Measurements from ENCODE around the gene ISL2.

ISL2 gene

GRCh38 chr15:76327191-76328105 lies 9.1 kb upstream of the ISL2 start:
- no peak for DNase-seq (ENCODE audit: low read depth)

DNA sequence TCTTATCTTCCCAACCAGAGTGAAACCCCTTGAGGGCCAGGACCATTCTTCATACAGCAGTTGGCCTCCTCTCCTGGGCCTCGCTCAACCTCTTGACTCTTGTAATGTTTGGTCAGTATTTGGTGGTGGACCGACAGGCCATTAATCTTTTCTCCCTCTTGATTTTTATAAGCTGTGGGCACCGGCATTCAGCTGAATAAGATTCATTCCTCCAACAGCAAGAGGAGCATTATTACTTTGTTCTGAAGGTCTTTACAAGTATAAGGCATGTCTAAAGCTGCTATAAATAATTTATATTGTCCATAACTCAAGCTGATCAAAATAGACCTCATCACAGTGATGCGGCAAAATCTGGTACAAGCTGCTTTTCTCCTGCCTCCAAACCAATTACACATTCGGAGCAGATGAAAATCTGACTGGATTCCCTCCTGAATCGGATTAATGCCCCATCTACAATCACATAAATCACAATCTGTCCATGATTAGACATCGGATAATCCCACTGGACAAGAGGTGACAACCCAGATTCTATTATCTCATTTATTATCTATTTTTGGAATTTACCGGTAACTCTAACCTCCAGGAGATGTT lies 8.4 kb upstream of the ISL2 start:
- no peak for DNase-seq (ENCODE audit: low read depth)

DNA sequence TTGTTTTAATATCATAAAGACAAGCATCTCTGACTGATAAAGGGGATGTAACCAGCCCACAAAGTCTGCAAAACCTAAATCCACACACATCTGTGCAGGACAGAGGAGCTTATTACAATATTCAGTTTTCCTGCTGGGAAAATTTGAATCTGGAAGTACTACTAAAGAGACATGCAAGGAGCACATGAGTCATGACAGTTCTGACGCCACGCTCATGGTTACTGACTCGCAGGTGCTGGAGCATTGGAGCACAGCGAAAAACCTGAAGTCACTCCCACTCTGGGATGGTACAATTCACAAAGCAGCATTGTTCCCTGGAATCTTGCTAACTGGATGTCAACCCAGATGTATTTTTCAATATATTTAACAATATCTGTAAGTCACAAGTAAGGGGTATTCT lies 7.6 kb upstream of the ISL2 start:
- DNase-seq (ENCODE audit: low read depth), result no peak

- DNase-seq (ENCODE audit: low read depth), result no peak
Observed at GRCh38 chr15:76330080-76330680, 6.4 kb upstream of the ISL2 start.

- no peak for DNase-seq (ENCODE audit: low read depth)
Observed at GRCh38 chr15:76332796-76333195, 3.8 kb upstream of the ISL2 start.

- DNase-seq (ENCODE audit: low read depth), result no peak
Observed at GRCh38 chr15:76333309-76333708, 3.3 kb upstream of the ISL2 start.

DNA sequence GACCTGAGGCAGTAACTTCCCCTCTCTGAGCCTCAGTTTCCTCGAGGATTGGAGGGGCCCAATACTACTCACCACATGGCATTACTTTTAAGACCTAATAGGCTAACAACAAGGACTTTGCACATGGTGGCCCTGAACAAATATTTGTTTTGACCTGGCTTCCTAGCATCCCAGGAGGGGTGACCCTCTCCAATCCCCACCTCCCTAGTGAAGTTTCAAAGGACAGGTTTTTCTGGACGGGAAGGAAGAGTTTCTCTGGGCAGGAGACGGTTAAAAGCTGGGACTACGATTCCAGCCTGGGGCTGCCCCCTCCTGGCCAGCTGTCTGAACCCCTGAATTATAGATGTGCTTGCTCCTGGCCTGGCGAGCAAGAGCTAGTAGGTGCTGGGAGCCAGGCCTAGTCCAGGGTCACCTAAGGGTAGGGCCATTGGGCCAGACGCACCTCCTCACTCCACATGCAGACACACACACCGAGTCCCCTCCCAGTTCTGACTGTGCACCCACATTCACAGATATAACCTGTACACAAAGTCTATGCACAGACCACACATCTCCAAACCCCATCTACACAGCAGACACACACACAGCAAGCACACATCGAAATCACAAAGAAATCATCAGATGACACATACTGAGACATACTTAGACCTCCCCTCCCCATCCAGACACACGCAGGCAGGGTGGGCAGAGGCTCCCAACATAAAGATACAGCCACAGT lies 2.7 kb upstream of the ISL2 start:
- no peak for DNase-seq (ENCODE audit: low read depth)

DNA sequence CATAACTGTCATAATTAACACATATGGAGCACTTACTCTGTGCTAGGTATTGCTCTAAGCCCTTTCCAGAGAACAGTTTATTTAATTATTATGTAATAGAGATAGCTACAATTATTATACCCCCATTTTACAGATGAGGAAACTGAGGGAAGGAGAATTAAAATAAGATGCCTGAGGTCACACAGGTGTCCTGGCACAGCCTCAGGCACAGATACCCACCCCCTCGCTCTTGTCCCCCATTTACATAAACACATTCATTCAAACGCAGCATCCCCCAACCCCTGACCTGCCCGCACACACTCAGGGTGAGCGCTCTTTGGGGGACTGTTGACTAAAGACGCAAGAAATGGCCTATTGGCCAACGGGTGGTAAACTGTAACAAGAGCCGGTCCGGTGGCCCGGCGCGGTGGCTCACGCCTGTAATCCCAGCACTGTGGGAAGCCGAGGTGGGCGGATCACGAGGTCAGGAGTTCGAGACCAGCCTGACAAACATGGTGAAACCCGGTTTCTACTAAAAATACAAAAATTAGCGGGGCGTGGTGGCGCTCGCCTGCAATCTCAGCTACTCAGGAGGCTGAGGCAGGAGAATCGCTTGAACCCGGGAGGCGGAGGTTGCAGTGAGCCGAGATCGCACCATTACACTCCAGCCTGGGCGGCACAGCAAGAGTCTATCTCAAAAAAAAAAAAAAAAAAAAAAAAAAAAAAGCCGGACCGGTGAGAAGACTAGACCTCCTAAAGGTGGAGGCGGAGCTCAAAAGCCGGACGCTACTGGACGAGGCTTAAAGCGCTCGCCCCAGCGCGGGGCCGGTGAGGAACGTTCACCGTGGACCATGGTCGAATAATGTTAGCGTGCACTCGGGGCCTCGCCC lies 1.9 kb upstream of the ISL2 start:
- DNase-seq (ENCODE audit: low read depth), result no peak

DNA sequence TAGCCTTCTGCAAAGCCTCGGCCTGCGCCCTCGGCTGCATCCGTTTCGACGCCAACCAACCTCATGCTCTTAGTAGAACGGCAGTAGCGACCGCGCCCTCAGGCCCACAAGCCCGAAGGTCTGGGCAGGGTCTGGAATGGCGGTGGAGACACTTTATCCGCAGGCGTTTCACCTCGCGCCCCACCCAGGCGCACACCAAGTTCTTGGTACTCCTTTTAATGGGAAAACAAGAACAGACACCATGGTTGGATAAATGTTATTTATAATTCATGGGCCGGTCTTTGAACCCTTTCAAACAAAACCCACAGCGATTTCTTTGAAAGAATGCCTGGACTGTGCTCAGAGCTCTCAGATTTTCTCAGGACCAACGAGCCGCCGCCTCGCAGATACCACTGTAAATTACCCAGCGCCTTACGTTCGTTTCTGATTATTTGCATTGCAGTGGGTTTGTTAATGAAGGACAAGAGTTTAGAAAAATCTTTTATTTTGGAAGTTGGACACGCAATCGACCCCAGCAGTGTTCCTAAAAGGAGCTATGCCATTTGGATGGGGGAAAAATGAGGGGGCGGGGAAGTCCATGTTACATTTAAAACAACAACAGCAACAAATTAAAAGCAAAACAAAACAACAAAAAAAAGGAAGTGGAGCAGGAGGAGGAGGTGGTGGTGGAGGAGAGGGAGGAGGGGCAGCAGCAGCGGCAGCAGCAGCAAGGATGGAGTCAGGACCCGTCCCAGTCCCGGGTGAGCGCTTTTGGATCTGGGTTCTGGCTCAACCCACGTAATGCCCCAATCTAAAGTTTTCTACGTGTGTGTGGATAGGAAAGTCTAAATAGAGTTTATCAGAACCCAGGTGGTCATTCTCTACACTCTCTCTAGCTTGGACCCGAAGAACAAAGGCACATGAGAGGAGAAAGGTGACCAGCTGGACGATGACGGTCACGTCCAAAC lies 993 bp upstream of the ISL2 start:
- peak; percentile 8 for DNase-seq (ENCODE audit: low read depth)

GRCh38 chr15:76337059-76337695 lies 604 bp downstream of the ISL2 start:
- DNase-seq (ENCODE audit: low read depth), result no peak

- DNase-seq (ENCODE audit: low read depth), result peak; percentile 17
Observed at GRCh38 chr15:76337696-76338485, 1.3 kb downstream of the ISL2 start.

- no peak for DNase-seq (ENCODE audit: low read depth)
Observed at GRCh38 chr15:76338486-76339304, 2.1 kb downstream of the ISL2 start.

GRCh38 chr15:76339305-76340197 lies 3.0 kb downstream of the ISL2 start:
- DNase-seq (ENCODE audit: low read depth), result no peak

GRCh38 chr15:76340198-76340802 lies 3.7 kb downstream of the ISL2 start:
- DNase-seq (ENCODE audit: low read depth), result peak; percentile 27

- DNase-seq (ENCODE audit: low read depth), result peak; percentile 54
Observed at GRCh38 chr15:76340803-76341365, 4.3 kb downstream of the ISL2 start.

DNA sequence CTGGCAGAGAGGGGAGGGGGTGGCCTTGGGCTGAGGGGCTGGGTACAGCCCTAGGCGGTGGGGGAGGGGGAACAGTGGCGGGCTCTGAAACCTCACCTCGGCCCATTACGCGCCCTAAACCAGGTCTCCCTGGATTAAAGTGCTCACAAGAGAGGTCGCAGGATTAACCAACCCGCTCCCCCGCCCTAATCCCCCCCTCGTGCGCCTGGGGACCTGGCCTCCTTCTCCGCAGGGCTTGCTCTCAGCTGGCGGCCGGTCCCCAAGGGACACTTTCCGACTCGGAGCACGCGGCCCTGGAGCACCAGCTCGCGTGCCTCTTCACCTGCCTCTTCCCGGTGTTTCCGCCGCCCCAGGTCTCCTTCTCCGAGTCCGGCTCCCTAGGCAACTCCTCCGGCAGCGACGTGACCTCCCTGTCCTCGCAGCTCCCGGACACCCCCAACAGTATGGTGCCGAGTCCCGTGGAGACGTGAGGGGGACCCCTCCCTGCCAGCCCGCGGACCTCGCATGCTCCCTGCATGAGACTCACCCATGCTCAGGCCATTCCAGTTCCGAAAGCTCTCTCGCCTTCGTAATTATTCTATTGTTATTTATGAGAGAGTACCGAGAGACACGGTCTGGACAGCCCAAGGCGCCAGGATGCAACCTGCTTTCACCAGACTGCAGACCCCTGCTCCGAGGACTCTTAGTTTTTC lies 4.9 kb downstream of the ISL2 start:
- no peak for DNase-seq (ENCODE audit: low read depth)

Data from activated T-cell treated with anti-CD3 and anti-CD28 coated beads for 48 hours (primary cell).